ENCODE results near the gene LTBP2. TPM values are rescaled to one million over a fixed set of nuclear protein-coding genes. Genes with fewer than 3 reads are reported as not detected.

LTBP2 gene
- 1.5 TPM for total RNA-seq (2021; ENCODE audit: unreplicated experiment)
- 1.3 and 1.5 TPM in 2 replicates for polyA plus RNA-seq (2012)
- Bru-seq, nascent RNA = percentile 35 among the genes with signal in this experiment
- percentile 38 among the genes with signal in this experiment for BruChase-seq, experiment 1, labeled RNA remaining after a 6-hour chase
- percentile 37 among the genes with signal in this experiment for BruChase-seq, experiment 2, labeled RNA remaining after a 2-hour chase
- long read RNA-seq, partial matches to known transcripts = 0 of 3 reads
- long read RNA-seq, other reads (novel, unspliced or antisense) = 3 of 3 reads

- Histone ChIP-seq H3K9me2 (ENCODE audit: insufficient read depth) (no peaks in the 10 kb centered on the region), H3K27me3 (ENCODE audit: insufficient read depth, low read length) (no peaks in the 10 kb centered on the region), H3K79me2 (ENCODE audit: insufficient read depth, low read length) (no peaks in the 10 kb centered on the region), H3K9me3 (ENCODE audit: control insufficient read depth in 1 of 2, insufficient read depth in 1 of 2, low read depth in 1 of 2, low read length in 2 of 2) (no peaks in the 10 kb centered on the region), H3K27ac (ENCODE audit: low read depth, low read length) (no peak within 1 kb of the TSS), H3K4me2 (ENCODE audit: low read length) (peak within 1 kb of the TSS; percentile 14; the same call in 1 of the 2 replicates), H3K36me3 (ENCODE audit: control insufficient read depth in 1 of 2, insufficient read depth in 2 of 2, low read length in 2 of 2) (no peaks in the 10 kb centered on the region), H3K4me3 (replicated peaks in 1 of 2; ENCODE audit: low read depth in 1 of 2, low read length in 2 of 2) (no peak within 1 kb of the TSS), H3K4me1 (ENCODE audit: control insufficient read depth in 1 of 2, insufficient read depth in 2 of 2, low read length in 2 of 2) (peaks cover 10 to 40% of the 10 kb centered on the region in 2 experiments), H3K9ac (ENCODE audit: low read length) (no peak within 1 kb of the TSS), H2AFZ (ENCODE audit: low read depth, low read length, poor library complexity, severe bottlenecking) (no peak within 1 kb of the TSS), H4K20me1 (ENCODE audit: insufficient read depth) (no peaks in the 10 kb centered on the region)
- BruUV-seq (replicated peaks) = no TSS peak
- ChIA-PET RAD21 (ENCODE audit: low non-redundant PET in 1 of 2, low total read pairs in 2 of 2, uncharacterized antibody in 2 of 2, unreplicated experiment in 2 of 2) (no interaction called here), CTCF (interaction anchor here (1.0 to 1.2 kb wide), 2 partner anchors 9 to 10 kb away, joined by 3 read pairs; no protein-coding TSS in a partner anchor), POLR2A (no interaction called here)
- TF ChIP-seq POLR2AphosphoS5 (IDR thresholded peaks at IDR 0.05; ENCODE audit: low read depth, low read length) (no peak), ZNF274 (IDR thresholded peaks at IDR 0.05; ENCODE audit: low read depth, low read length) (no peak), YY1 (IDR thresholded peaks at IDR 0.05; ENCODE audit: extremely low read depth, insufficient replicate concordance, low read depth, low read length) (no peak), SP1 (IDR thresholded peaks at IDR 0.05; ENCODE audit: low read depth) (no peak), ELF1 (IDR thresholded peaks at IDR 0.05; ENCODE audit: borderline replicate concordance, low read depth) (no peak), SRF (IDR thresholded peaks at IDR 0.05; ENCODE audit: low read depth) (no peak), EZH2 (IDR thresholded peaks at IDR 0.05) (no peak), TCF7L2 (IDR thresholded peaks at IDR 0.05; ENCODE audit: borderline replicate concordance, extremely low read depth, insufficient read depth, insufficient read length) (no peak), ZFX (IDR thresholded peaks at IDR 0.05) (no peak), ATF3 (IDR thresholded peaks at IDR 0.05) (no peak), MAX (IDR thresholded peaks at IDR 0.05) (no peak)
- TF ChIP-seq, protein P1, sequence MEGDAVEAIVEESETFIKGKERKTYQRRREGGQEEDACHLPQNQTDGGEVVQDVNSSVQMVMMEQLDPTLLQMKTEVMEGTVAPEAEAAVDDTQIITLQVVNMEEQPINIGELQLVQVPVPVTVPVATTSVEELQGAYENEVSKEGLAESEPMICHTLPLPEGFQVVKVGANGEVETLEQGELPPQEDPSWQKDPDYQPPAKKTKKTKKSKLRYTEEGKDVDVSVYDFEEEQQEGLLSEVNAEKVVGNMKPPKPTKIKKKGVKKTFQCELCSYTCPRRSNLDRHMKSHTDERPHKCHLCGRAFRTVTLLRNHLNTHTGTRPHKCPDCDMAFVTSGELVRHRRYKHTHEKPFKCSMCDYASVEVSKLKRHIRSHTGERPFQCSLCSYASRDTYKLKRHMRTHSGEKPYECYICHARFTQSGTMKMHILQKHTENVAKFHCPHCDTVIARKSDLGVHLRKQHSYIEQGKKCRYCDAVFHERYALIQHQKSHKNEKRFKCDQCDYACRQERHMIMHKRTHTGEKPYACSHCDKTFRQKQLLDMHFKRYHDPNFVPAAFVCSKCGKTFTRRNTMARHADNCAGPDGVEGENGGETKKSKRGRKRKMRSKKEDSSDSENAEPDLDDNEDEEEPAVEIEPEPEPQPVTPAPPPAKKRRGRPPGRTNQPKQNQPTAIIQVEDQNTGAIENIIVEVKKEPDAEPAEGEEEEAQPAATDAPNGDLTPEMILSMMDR (IDR thresholded peaks at IDR 0.05 in 2 of 3, conservative IDR thresholded peaks at IDR 0.05 in 1 of 3; ENCODE audit: borderline replicate concordance in 1 of 3, insufficient read depth in 1 of 3, low read depth in 2 of 3, low read length in 2 of 3) = no peak
- TF ChIP-seq, protein P2, sequence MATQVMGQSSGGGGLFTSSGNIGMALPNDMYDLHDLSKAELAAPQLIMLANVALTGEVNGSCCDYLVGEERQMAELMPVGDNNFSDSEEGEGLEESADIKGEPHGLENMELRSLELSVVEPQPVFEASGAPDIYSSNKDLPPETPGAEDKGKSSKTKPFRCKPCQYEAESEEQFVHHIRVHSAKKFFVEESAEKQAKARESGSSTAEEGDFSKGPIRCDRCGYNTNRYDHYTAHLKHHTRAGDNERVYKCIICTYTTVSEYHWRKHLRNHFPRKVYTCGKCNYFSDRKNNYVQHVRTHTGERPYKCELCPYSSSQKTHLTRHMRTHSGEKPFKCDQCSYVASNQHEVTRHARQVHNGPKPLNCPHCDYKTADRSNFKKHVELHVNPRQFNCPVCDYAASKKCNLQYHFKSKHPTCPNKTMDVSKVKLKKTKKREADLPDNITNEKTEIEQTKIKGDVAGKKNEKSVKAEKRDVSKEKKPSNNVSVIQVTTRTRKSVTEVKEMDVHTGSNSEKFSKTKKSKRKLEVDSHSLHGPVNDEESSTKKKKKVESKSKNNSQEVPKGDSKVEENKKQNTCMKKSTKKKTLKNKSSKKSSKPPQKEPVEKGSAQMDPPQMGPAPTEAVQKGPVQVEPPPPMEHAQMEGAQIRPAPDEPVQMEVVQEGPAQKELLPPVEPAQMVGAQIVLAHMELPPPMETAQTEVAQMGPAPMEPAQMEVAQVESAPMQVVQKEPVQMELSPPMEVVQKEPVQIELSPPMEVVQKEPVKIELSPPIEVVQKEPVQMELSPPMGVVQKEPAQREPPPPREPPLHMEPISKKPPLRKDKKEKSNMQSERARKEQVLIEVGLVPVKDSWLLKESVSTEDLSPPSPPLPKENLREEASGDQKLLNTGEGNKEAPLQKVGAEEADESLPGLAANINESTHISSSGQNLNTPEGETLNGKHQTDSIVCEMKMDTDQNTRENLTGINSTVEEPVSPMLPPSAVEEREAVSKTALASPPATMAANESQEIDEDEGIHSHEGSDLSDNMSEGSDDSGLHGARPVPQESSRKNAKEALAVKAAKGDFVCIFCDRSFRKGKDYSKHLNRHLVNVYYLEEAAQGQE (IDR thresholded peaks at IDR 0.05; ENCODE audit: low read depth) = no peak
- ATAC-seq = no peak
- no peak for DNase-seq (ENCODE audit: low read depth, low spot score)
- intact Hi-C loops (cut with micrococcal nuclease) = no loop called here
Measured at GRCh38 chr14:74611650-74612349, at the start of gene LTBP2. TSS of gene LTBP2 (minus strand) at chr14:74612237. CDS start at chr14:74611944, 293 bp downstream.
